Keratinocyte (primary cell): ENCODE measurements around the gene SERPINH1.

Experiments used
- CTCF ChIP-seq, 3 experiments: IDR thresholded peaks in 1 of 3; conservative IDR thresholded peaks in 1 of 3; optimal IDR thresholded peaks in 1 of 3; 2 replicates in 2 of 3; 3 replicates in 1 of 3; pipeline versions ENCODE3 to v1.5.1; 2011; ENCODE audit warnings: low read length in 3 of 3, mild to moderate bottlenecking in 3 of 3, moderate library complexity in 2 of 3, control low read depth in 1 of 3, inconsistent platforms in 1 of 3; ENCODE audit not compliant: insufficient read depth in 2 of 3; ENCODE audit errors: extremely low read depth in 1 of 3
- EZH2 ChIP-seq: IDR thresholded peaks from one replicate; pipeline ENCODE4 v1.6.1; 2012; ENCODE audit warnings: inconsistent platforms, mild to moderate bottlenecking, low read length, moderate library complexity

GRCh38 chr11:75541193-75542087, 20.6 kb upstream of the SERPINH1 start:
- TF ChIP-seq CTCF (optimal IDR thresholded peaks at IDR 0.05 in 1 of 3, IDR thresholded peaks at IDR 0.05 in 1 of 3, conservative IDR thresholded peaks at IDR 0.05 in 1 of 3; ENCODE audit: extremely low read depth in 1 of 3, insufficient read depth in 2 of 3, low read length in 3 of 3) (no peak), EZH2 (no peak)
